Measurements from ENCODE around the gene MVB12B. TPM values are rescaled to one million over a fixed set of nuclear protein-coding genes. Genes with fewer than 3 reads are reported as not detected.

Gene MVB12B
- total RNA-seq, 1 experiment from 2014 or later = 5.7 TPM

- TF ChIP-seq EMX1 (CRISPR knock-in tag; IDR thresholded peaks at IDR 0.05) (no peak), NR1H2 (CRISPR knock-in tag; IDR thresholded peaks at IDR 0.05) (no peak), ATF2 (CRISPR knock-in tag; IDR thresholded peaks at IDR 0.05; ENCODE audit: borderline replicate concordance, low read depth) (no peak), NFYB (CRISPR knock-in tag; conservative IDR thresholded peaks at IDR 0.05; ENCODE audit: low read depth) (no peak), ZNF219 (CRISPR knock-in tag; IDR thresholded peaks at IDR 0.05; ENCODE audit: borderline replicate concordance) (no peak), ETV6 (CRISPR knock-in tag; IDR thresholded peaks at IDR 0.05) (no peak)
Observed at GRCh38 chr9:126522612-126523356, 196.2 kb downstream of the MVB12B start (continued).

- CTCF ChIA-PET = interaction anchor here (1.3 to 17.5 kb wide), 6 partner anchors 10 to 182 kb away, joined by 3 to 296 read pairs (median 14); no protein-coding TSS in a partner anchor
- DNase-seq (ENCODE audit: low spot score) = no peak
- no peaks in the 10 kb centered on the region for H3K36me3 Mint-ChIP-seq
- no peak for ATAC-seq
- H3K27ac Mint-ChIP-seq = no peak overlapping the region
- H3K4me1 Mint-ChIP-seq = peaks cover 31% of the 10 kb centered on the region
- H3K4me3 Mint-ChIP-seq = no peak overlapping the region
- POLR2A ChIA-PET = no interaction called here
- no peaks in the 10 kb centered on the region for H3K9me3 Mint-ChIP-seq
- no peaks in the 10 kb centered on the region for H3K27me3 Mint-ChIP-seq (ENCODE audit: low read depth)
- TF ChIP-seq NR2C2 (CRISPR knock-in tag; IDR thresholded peaks at IDR 0.05) = no peak
- no peak for TF ChIP-seq ZNF121 (CRISPR knock-in tag; IDR thresholded peaks at IDR 0.05)
- TF ChIP-seq ZNF416 (CRISPR knock-in tag; IDR thresholded peaks at IDR 0.05) = no peak
- no peak for TF ChIP-seq FOXJ3 (CRISPR knock-in tag; IDR thresholded peaks at IDR 0.05; ENCODE audit: borderline replicate concordance)
- TF ChIP-seq GTF2I (CRISPR knock-in tag; conservative IDR thresholded peaks at IDR 0.05) = no peak
- no peak for TF ChIP-seq KAT7 (CRISPR knock-in tag; IDR thresholded peaks at IDR 0.05; ENCODE audit: borderline replicate concordance)
- no peak for TF ChIP-seq ERG (CRISPR knock-in tag; IDR thresholded peaks at IDR 0.05)
- TF ChIP-seq CREB1 (CRISPR knock-in tag; IDR thresholded peaks at IDR 0.05) = no peak
- TF ChIP-seq SMAD3 (CRISPR knock-in tag; IDR thresholded peaks at IDR 0.05; ENCODE audit: borderline replicate concordance) = no peak
- TF ChIP-seq NFYB (CRISPR knock-in tag; conservative IDR thresholded peaks at IDR 0.05; ENCODE audit: low read depth) = no peak
- no peak for TF ChIP-seq IRF2 (CRISPR knock-in tag; IDR thresholded peaks at IDR 0.05; ENCODE audit: borderline replicate concordance, low read depth)
- no peak for TF ChIP-seq OVOL2 (CRISPR knock-in tag; IDR thresholded peaks at IDR 0.05; ENCODE audit: borderline replicate concordance)
- no peak for TF ChIP-seq E2F4 (CRISPR knock-in tag; IDR thresholded peaks at IDR 0.05; ENCODE audit: borderline replicate concordance, low read depth)
- no peak for TF ChIP-seq GRHL2 (CRISPR knock-in tag; IDR thresholded peaks at IDR 0.05; ENCODE audit: insufficient replicate concordance, severe bottlenecking)
- TF ChIP-seq E2F5 (CRISPR knock-in tag; IDR thresholded peaks at IDR 0.05) = no peak
- no peak for TF ChIP-seq CBFB (CRISPR knock-in tag; IDR thresholded peaks at IDR 0.05; ENCODE audit: low read depth)
- no peak for TF ChIP-seq ZNF281 (CRISPR knock-in tag; IDR thresholded peaks at IDR 0.05)
- TF ChIP-seq MAX (CRISPR knock-in tag; IDR thresholded peaks at IDR 0.05) = no peak
- TF ChIP-seq ARID4B (CRISPR knock-in tag; IDR thresholded peaks at IDR 0.05; ENCODE audit: borderline replicate concordance) = no peak
Observed at GRCh38 chr9:126523611-126524111, 197.0 kb downstream of the MVB12B start.

Measured in WTC11 (cell line).